ENCODE results near the gene TMTC2. TPM values are rescaled to one million over a fixed set of nuclear protein-coding genes. Genes with fewer than 3 reads are reported as not detected.

Gene TMTC2
- polyA plus RNA-seq, 1 donor from 2014 or later = 20.6 TPM

DNA sequence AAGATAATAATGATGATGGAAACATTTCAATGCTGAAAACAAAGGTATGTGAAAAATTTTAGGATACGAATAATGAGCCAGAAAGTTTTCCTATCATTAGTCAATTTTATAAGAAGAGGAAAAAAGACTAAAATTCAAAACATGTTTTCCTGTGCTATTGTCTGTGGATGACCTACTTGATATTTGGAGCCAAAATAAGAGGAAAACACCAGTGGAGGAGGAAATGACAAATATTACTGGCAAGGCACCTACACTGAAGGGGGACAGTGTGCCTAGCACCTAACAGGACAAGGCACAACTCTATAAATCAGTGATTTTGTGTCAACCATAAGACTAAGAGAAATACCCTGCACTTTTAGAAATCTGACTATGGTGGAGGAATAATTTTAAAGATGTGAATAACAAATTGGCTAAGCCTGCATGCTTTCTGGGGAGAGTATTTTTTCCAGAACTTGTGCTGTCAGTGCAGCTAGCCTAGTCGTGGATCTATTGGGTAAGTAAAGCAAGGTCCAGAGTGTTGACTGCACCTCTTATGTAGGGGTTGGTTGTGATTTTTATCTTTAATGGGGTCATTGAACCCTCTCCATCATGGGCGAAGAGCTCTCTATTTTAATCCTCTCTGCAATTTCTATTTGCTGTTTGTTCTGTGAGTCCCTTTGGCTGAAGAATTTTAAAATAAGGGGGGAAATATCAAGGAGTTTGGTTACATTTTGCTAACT, 398.0 kb downstream of the TMTC2 start:
- Histone ChIP-seq H3K27me3 (ENCODE audit: insufficient read depth, low read depth, low read length) (no peaks in the 10 kb centered on the region), H3K4me2 (ENCODE audit: low read length) (no peak overlapping the region), H2AFZ (ENCODE audit: low read depth, low read length) (no peak overlapping the region), H3K9me3 (ENCODE audit: low read length) (peaks cover 4% of the 10 kb centered on the region), H3K9me2 (ENCODE audit: insufficient read depth, low read length) (no peaks in the 10 kb centered on the region), H3K79me2 (replicated peaks; ENCODE audit: insufficient read depth, low read length) (no peaks in the 10 kb centered on the region), H3K9ac (ENCODE audit: low read length) (no peak overlapping the region), H3K4me3 (ENCODE audit: low read length) (no peak overlapping the region), H3F3A (ENCODE audit: insufficient read depth, low read length, poor library complexity, severe bottlenecking) (no peaks in the 10 kb centered on the region), H3K36me3 (ENCODE audit: insufficient read depth, low read length) (no peaks in the 10 kb centered on the region), H3K27ac (ENCODE audit: low read length) (no peak overlapping the region), H4K20me1 (ENCODE audit: insufficient read depth) (no peaks in the 10 kb centered on the region)
- no peak for TF ChIP-seq SMC3 (conservative IDR thresholded peaks at IDR 0.05; ENCODE audit: poor library complexity)
- TF ChIP-seq, protein P1, sequence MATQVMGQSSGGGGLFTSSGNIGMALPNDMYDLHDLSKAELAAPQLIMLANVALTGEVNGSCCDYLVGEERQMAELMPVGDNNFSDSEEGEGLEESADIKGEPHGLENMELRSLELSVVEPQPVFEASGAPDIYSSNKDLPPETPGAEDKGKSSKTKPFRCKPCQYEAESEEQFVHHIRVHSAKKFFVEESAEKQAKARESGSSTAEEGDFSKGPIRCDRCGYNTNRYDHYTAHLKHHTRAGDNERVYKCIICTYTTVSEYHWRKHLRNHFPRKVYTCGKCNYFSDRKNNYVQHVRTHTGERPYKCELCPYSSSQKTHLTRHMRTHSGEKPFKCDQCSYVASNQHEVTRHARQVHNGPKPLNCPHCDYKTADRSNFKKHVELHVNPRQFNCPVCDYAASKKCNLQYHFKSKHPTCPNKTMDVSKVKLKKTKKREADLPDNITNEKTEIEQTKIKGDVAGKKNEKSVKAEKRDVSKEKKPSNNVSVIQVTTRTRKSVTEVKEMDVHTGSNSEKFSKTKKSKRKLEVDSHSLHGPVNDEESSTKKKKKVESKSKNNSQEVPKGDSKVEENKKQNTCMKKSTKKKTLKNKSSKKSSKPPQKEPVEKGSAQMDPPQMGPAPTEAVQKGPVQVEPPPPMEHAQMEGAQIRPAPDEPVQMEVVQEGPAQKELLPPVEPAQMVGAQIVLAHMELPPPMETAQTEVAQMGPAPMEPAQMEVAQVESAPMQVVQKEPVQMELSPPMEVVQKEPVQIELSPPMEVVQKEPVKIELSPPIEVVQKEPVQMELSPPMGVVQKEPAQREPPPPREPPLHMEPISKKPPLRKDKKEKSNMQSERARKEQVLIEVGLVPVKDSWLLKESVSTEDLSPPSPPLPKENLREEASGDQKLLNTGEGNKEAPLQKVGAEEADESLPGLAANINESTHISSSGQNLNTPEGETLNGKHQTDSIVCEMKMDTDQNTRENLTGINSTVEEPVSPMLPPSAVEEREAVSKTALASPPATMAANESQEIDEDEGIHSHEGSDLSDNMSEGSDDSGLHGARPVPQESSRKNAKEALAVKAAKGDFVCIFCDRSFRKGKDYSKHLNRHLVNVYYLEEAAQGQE (IDR thresholded peaks at IDR 0.05; ENCODE audit: borderline replicate concordance) = no peak
- no peak for TF ChIP-seq MXI1 (conservative IDR thresholded peaks at IDR 0.05; ENCODE audit: poor library complexity, severe bottlenecking)
- TF ChIP-seq EZH2 (IDR thresholded peaks at IDR 0.05; ENCODE audit: borderline replicate concordance, insufficient read depth, low read length, poor library complexity, severe bottlenecking) = no peak
- no peak for TF ChIP-seq EP300 (conservative IDR thresholded peaks at IDR 0.05; ENCODE audit: poor library complexity, severe bottlenecking)

DNA sequence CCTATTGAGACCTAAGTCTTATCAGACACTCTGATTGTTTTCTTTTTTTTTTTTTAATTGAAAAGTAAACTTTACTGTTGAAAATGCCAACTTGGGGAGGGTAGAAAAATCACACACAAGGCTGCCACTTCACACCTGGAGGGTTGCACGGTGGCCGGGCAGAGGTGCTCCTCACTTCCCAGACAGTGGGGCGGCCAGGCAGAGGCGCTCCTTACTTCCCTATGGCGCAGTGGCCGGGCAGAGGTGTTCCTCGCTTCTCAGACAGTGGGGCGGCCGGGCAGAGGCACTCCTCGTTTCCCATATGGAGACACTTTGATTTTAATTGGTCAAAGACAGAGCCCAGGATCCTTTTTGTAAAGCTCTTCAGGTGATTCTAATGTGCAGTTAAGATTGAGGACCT, 399.3 kb downstream of the TMTC2 start:
- no peak overlapping the region for H2AFZ ChIP-seq (ENCODE audit: low read depth, low read length)
- no peaks in the 10 kb centered on the region for H3F3A ChIP-seq (ENCODE audit: insufficient read depth, low read length, poor library complexity, severe bottlenecking)
- H3K36me3 ChIP-seq (ENCODE audit: insufficient read depth, low read length) = no peaks in the 10 kb centered on the region
- peaks cover 4% of the 10 kb centered on the region for H3K9me3 ChIP-seq (ENCODE audit: low read length)
- no peak overlapping the region for H3K9ac ChIP-seq (ENCODE audit: low read length)
- H3K9me2 ChIP-seq (ENCODE audit: insufficient read depth, low read length) = no peaks in the 10 kb centered on the region
- H3K4me3 ChIP-seq (ENCODE audit: low read length) = no peak overlapping the region
- no peak overlapping the region for H3K4me2 ChIP-seq (ENCODE audit: low read length)
- H3K27me3 ChIP-seq (ENCODE audit: insufficient read depth, low read depth, low read length) = no peaks in the 10 kb centered on the region
- no peaks in the 10 kb centered on the region for H4K20me1 ChIP-seq (ENCODE audit: insufficient read depth)
- H3K27ac ChIP-seq (ENCODE audit: low read length) = no peak overlapping the region
- TF ChIP-seq TAF1 (IDR thresholded peaks at IDR 0.05; ENCODE audit: low read depth) (no peak), EP300 (conservative IDR thresholded peaks at IDR 0.05; ENCODE audit: poor library complexity, severe bottlenecking) (no peak), SMC3 (conservative IDR thresholded peaks at IDR 0.05; ENCODE audit: poor library complexity) (no peak), POLR2AphosphoS5 (IDR thresholded peaks at IDR 0.05) (no peak), MXI1 (conservative IDR thresholded peaks at IDR 0.05; ENCODE audit: poor library complexity, severe bottlenecking) (no peak), EZH2 (IDR thresholded peaks at IDR 0.05; ENCODE audit: borderline replicate concordance, insufficient read depth, low read length, poor library complexity, severe bottlenecking) (no peak), RAD21 (conservative IDR thresholded peaks at IDR 0.05) (no peak)
- TF ChIP-seq, protein P2, sequence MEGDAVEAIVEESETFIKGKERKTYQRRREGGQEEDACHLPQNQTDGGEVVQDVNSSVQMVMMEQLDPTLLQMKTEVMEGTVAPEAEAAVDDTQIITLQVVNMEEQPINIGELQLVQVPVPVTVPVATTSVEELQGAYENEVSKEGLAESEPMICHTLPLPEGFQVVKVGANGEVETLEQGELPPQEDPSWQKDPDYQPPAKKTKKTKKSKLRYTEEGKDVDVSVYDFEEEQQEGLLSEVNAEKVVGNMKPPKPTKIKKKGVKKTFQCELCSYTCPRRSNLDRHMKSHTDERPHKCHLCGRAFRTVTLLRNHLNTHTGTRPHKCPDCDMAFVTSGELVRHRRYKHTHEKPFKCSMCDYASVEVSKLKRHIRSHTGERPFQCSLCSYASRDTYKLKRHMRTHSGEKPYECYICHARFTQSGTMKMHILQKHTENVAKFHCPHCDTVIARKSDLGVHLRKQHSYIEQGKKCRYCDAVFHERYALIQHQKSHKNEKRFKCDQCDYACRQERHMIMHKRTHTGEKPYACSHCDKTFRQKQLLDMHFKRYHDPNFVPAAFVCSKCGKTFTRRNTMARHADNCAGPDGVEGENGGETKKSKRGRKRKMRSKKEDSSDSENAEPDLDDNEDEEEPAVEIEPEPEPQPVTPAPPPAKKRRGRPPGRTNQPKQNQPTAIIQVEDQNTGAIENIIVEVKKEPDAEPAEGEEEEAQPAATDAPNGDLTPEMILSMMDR (IDR thresholded peaks at IDR 0.05; ENCODE audit: poor library complexity, severe bottlenecking) = no peak
- TF ChIP-seq, protein P1 (IDR thresholded peaks at IDR 0.05; ENCODE audit: borderline replicate concordance) = no peak
- no peaks in the 10 kb centered on the region for H3K79me2 ChIP-seq (replicated peaks; ENCODE audit: insufficient read depth, low read length)
